H1 (cell line): Measurements from ENCODE around the gene LSM3. TPM values are rescaled to one million over a fixed set of nuclear protein-coding genes. Genes with fewer than 3 reads are reported as not detected.

Experiments
- CTCF ChIA-PET: fragments of 300-600 bp; sonication (Branson Sonifier 250); formaldehyde crosslinking; loops from one replicate; lab custom pipeline; 2021; ENCODE audit not compliant: partially characterized antibody; lab: Charles Lee
- POLR2A ChIA-PET: fragments of 300-600 bp; sonication (Branson Sonifier 250); formaldehyde crosslinking; loops from one replicate; lab custom pipeline; 2021; ENCODE audit warnings: inconsistent platforms; ENCODE audit not compliant: partially characterized antibody; lab: Charles Lee
- DNase-seq, 2 experiments: peaks; one replicate each; pipeline versions ENCODE4 v3.0.0 to v3.0.0-alpha.2; 2010 to 2022; ENCODE audit warnings: low spot score in 2 of 2, low read depth in 1 of 2, mixed read lengths in 1 of 2
- FAIRE-seq: peaks from 2 replicates; lab custom pipeline; 2011; peaks lifted over from hg19 to GRCh38; lab: Jason Lieb, UNC
- H2AFZ ChIP-seq: 2 replicates; pipeline ENCODE4 v1.8.1; 2012; ENCODE audit warnings: low read length, inconsistent platforms
- H2AK5ac ChIP-seq: 2 replicates; pipeline ENCODE4 v1.6.1; 2013; ENCODE audit warnings: low read depth, low read length
- H2BK120ac ChIP-seq: replicated peaks from 2 replicates; pipeline ENCODE3; 2013; ENCODE audit warnings: low read depth, low read length, inconsistent platforms
- H2BK12ac ChIP-seq: 2 replicates; pipeline ENCODE4 v1.6.1; 2013; ENCODE audit warnings: low read depth, low read length
- H2BK15ac ChIP-seq: 2 replicates; pipeline ENCODE4 v1.6.1; 2013; ENCODE audit warnings: low read length
- H2BK20ac ChIP-seq: 2 replicates; pipeline ENCODE4 v1.6.1; 2013; ENCODE audit warnings: low read length
- H2BK5ac ChIP-seq: 2 replicates; pipeline ENCODE4 v1.6.1; 2013; ENCODE audit warnings: low read depth, low read length
- H3K14ac ChIP-seq: 2 replicates; pipeline ENCODE4 v1.6.1; 2013; ENCODE audit warnings: inconsistent platforms; ENCODE audit not compliant: insufficient read length
- H3K18ac ChIP-seq: 2 replicates; pipeline ENCODE4 v1.6.1; 2013; ENCODE audit warnings: low read length; ENCODE audit errors: extremely low read depth
- H3K23ac ChIP-seq: 2 replicates; pipeline ENCODE4 v1.6.1; 2013; ENCODE audit warnings: inconsistent platforms; ENCODE audit not compliant: insufficient read length
- H3K23me2 ChIP-seq: 2 replicates; pipeline ENCODE4 v1.6.1; 2013; ENCODE audit warnings: low read depth, low read length
- H3K27ac ChIP-seq: 2 replicates; pipeline ENCODE4 v1.6.1; 2011; ENCODE audit warnings: low read depth, low read length, inconsistent platforms
- H3K27me3 ChIP-seq, 4 experiments: replicated peaks in 1 of 4; 1 replicate in 1 of 4; 2 replicates in 3 of 4; pipeline versions ENCODE4 v1.6.1 to v1.8.1; 2011 to 2013; ENCODE audit warnings: low read length in 3 of 4, mild to moderate bottlenecking in 3 of 4, inconsistent platforms in 2 of 4, mixed read lengths in 2 of 4, moderate library complexity in 1 of 4; ENCODE audit not compliant: control insufficient read depth in 3 of 4, insufficient read depth in 3 of 4; ENCODE audit errors: extremely low read depth in 1 of 4
- H3K36me3 ChIP-seq, 4 experiments: 2 replicates each; pipeline versions ENCODE4 v1.6.1 to v1.8.1; 2011 to 2013; ENCODE audit warnings: mild to moderate bottlenecking in 4 of 4, low read length in 3 of 4, moderate library complexity in 2 of 4, control low read depth in 1 of 4, inconsistent platforms in 1 of 4; ENCODE audit not compliant: insufficient read depth in 4 of 4, control insufficient read depth in 2 of 4
- H3K4ac ChIP-seq: replicated peaks from 2 replicates; pipeline ENCODE3; 2013; ENCODE audit warnings: low read length, low read depth, mixed read lengths, inconsistent platforms; ENCODE audit not compliant: insufficient read length
- H3K4me1 ChIP-seq, 4 experiments: replicated peaks in 1 of 4; 1 replicate in 1 of 4; 2 replicates in 3 of 4; pipeline versions ENCODE4 v1.6.1 to v1.8.1; 2011 to 2013; ENCODE audit warnings: low read length in 3 of 4, inconsistent platforms in 2 of 4, mixed read lengths in 1 of 4; ENCODE audit not compliant: insufficient read depth in 4 of 4, control insufficient read depth in 3 of 4
- H3K4me2 ChIP-seq, 2 experiments: 2 replicates each; pipeline versions ENCODE4 v1.6.1 to v1.8.1; 2011 to 2013; ENCODE audit warnings: low read depth in 2 of 2, low read length in 2 of 2, control low read depth in 1 of 2, inconsistent platforms in 1 of 2, mild to moderate bottlenecking in 1 of 2; ENCODE audit not compliant: insufficient read depth in 1 of 2
- H3K4me3 ChIP-seq, 4 experiments: fragments of 200-600, 300-600 bp in 1 of 4; sonication (generic), shearing (Covaris generic), sonication (Bioruptor Twin) in 1 of 4; 2 replicates each; pipeline versions ENCODE4 v1.5.1 to v1.8.1; 2011 to 2016; ENCODE audit warnings: low read length in 4 of 4, low read depth in 3 of 4, control low read depth in 2 of 4, inconsistent platforms in 2 of 4, mild to moderate bottlenecking in 2 of 4, mixed read lengths in 1 of 4, moderate library complexity in 1 of 4; ENCODE audit not compliant: insufficient read depth in 2 of 4; ENCODE audit errors: extremely low read depth in 1 of 4
- H3K56ac ChIP-seq: replicated peaks from 2 replicates; pipeline ENCODE3; 2013; ENCODE audit warnings: low read depth, mild to moderate bottlenecking, mixed read lengths, low read length, inconsistent platforms; ENCODE audit not compliant: insufficient read length
- H3K79me1 ChIP-seq: 2 replicates; pipeline ENCODE4 v1.6.1; 2013; ENCODE audit warnings: low read depth, low read length, control low read depth
- H3K79me2 ChIP-seq, 2 experiments: 2 replicates each; pipeline versions ENCODE4 v1.6.1 to v1.8.1; 2012 to 2013; ENCODE audit warnings: low read length in 2 of 2, mild to moderate bottlenecking in 2 of 2, inconsistent platforms in 1 of 2; ENCODE audit not compliant: insufficient read depth in 2 of 2, control insufficient read depth in 1 of 2
- H3K9ac ChIP-seq, 4 experiments: replicated peaks in 1 of 4; 1 replicate in 1 of 4; 2 replicates in 3 of 4; pipeline versions ENCODE4 v1.6.1 to v1.8.1; 2011 to 2013; ENCODE audit warnings: low read depth in 3 of 4, low read length in 3 of 4, control low read depth in 2 of 4, mild to moderate bottlenecking in 2 of 4, moderate library complexity in 2 of 4, inconsistent platforms in 1 of 4; ENCODE audit errors: extremely low read depth in 1 of 4
- H3K9me3 ChIP-seq, 2 experiments: 2 replicates each; pipeline versions ENCODE4 v1.6.1 to v1.8.1; 2012 to 2013; ENCODE audit warnings: mild to moderate bottlenecking in 2 of 2, moderate library complexity in 2 of 2, control low read depth in 1 of 2, inconsistent platforms in 1 of 2, low read depth in 1 of 2, low read length in 1 of 2, mixed read lengths in 1 of 2; ENCODE audit not compliant: insufficient read depth in 2 of 2
- H4K20me1 ChIP-seq, 2 experiments: replicated peaks in 1 of 2; 2 replicates each; pipeline versions ENCODE3 to v1.8.1; 2011 to 2013; ENCODE audit warnings: inconsistent platforms in 2 of 2, low read length in 2 of 2, mild to moderate bottlenecking in 1 of 2; ENCODE audit not compliant: insufficient read depth in 2 of 2, control insufficient read depth in 1 of 2
- H4K5ac ChIP-seq: 2 replicates; pipeline ENCODE4 v1.6.1; 2013; ENCODE audit warnings: low read length, low read depth, mixed read lengths, inconsistent platforms; ENCODE audit not compliant: insufficient read length
- H4K8ac ChIP-seq: 2 replicates; pipeline ENCODE4 v1.8.0; 2013; ENCODE audit warnings: mild to moderate bottlenecking, moderate library complexity, low read length, inconsistent platforms; ENCODE audit not compliant: insufficient read depth; ENCODE audit errors: extremely low read depth
- H4K91ac ChIP-seq: replicated peaks from 2 replicates; pipeline ENCODE3; 2013; ENCODE audit warnings: low read length, mixed read lengths, inconsistent platforms; ENCODE audit not compliant: insufficient read length
- BACH1 ChIP-seq: IDR thresholded peaks from 2 replicates; pipeline ENCODE4 v1.6.1; 2012; ENCODE audit warnings: low read length, improper control_type of control experiment
- CBX8 ChIP-seq: fragments of 300-800, 300-1000 bp; sonication (generic); IDR thresholded peaks from 2 replicates; pipeline ENCODE4 v1.7.1; 2016; ENCODE audit warnings: low read depth, low read length, borderline replicate concordance
- CEBPB ChIP-seq: IDR thresholded peaks from 2 replicates; pipeline ENCODE4 v1.6.1; 2012; ENCODE audit warnings: low read depth, low read length
- CHD1 ChIP-seq: IDR thresholded peaks from 2 replicates; pipeline ENCODE4 v1.6.1; 2012; ENCODE audit warnings: low read depth, low read length, improper control_type of control experiment
- CTCF ChIP-seq, 3 experiments: IDR thresholded peaks; 1 replicate in 2 of 3; 2 replicates in 1 of 3; pipeline versions ENCODE4 v1.5.1 to v1.6.1; 2011; ENCODE audit warnings: low read length in 3 of 3, mild to moderate bottlenecking in 3 of 3, inconsistent platforms in 2 of 3, low read depth in 1 of 3, moderate library complexity in 1 of 3; ENCODE audit not compliant: insufficient read depth in 1 of 3; ENCODE audit errors: control extremely low read depth in 1 of 3
- EZH2 ChIP-seq: fragments of 200-600 bp; sonication (generic); IDR thresholded peaks from 2 replicates; pipeline ENCODE4 v1.7.1; 2012; ENCODE audit warnings: low read depth, mild to moderate bottlenecking, moderate library complexity, low read length, inconsistent platforms; ENCODE audit not compliant: severe bottlenecking
- POLR2A ChIP-seq, 2 experiments: IDR thresholded peaks; 1 replicate in 1 of 2; 2 replicates in 1 of 2; pipeline ENCODE4 v1.6.1; 2011; ENCODE audit warnings: low read depth in 2 of 2, low read length in 2 of 2, mild to moderate bottlenecking in 2 of 2; ENCODE audit errors: control extremely low read depth in 1 of 2
- SRF ChIP-seq: IDR thresholded peaks from 2 replicates; pipeline ENCODE4 v1.6.1; 2011; ENCODE audit warnings: mild to moderate bottlenecking, low read depth, low read length, moderate library complexity
- SUZ12 ChIP-seq: fragments of 200-600 bp; sonication (generic); IDR thresholded peaks from 2 replicates; pipeline ENCODE4 v1.6.1; 2012; ENCODE audit warnings: mild to moderate bottlenecking, inconsistent platforms, low read length, moderate library complexity, mixed read lengths
- ZNF274 ChIP-seq: IDR thresholded peaks from 2 replicates; pipeline ENCODE4 v1.7.0; 2012; ENCODE audit warnings: low read length, borderline replicate concordance; ENCODE audit errors: extremely low read depth
- WGBS, 2 experiments: shearing (Covaris generic) in 1 of 2; methylation state at CpG; one replicate each; pipeline versions ENCODE4 v1.1.6 to v1.1.7; 2013 to 2015; ENCODE audit warnings: low lambda C conversion rate in 2 of 2, mixed read lengths in 2 of 2, inconsistent platforms in 1 of 2, low coverage in 1 of 2, missing lambda C conversion rate in 1 of 2; ENCODE audit not compliant: insufficient replicate concordance in 2 of 2, insufficient coverage in 1 of 2, insufficient read length in 1 of 2; ENCODE audit errors: extremely low coverage in 1 of 2, missing lambda C conversion rate in 1 of 2; 5-methylcytosine and 5-hydroxymethylcytosine counted together
- polyA plus RNA-seq, 7 experiments: library from polyadenylated mRNA; depleted of rRNA in 3 of 7; stranded (reverse) in 5 of 7; unstranded in 2 of 7; fragments of >200 nt in 5 of 7; fragments of 200-250 nt in 2 of 7; gene quantifications; 1 replicate in 5 of 7; 2 replicates in 1 of 7; 4 replicates in 1 of 7; pipeline versions ENCODE4 v1.2.1 to v1.2.3, GENCODE V29; 2011 to 2013; ENCODE audit warnings: missing spikeins in 2 of 7, mixed read lengths in 2 of 7
- total RNA-seq: library from RNA; stranded (reverse); fragmentation: NEBNext Ultra II Directional; extraction: Animal tissue kit (Norgen Biotek cat#: 25700); gene quantifications from 2 replicates; pipeline ENCODE4 v1.2.1, GENCODE V29; 2021

Gene LSM3
- total and polyA plus RNA-seq, 2 of the 8 experiments (the other 6 are each of a cell fraction or from before 2014, with no cell fraction given): 7.1 to 25.4 TPM

- Histone ChIP-seq H4K8ac (no peak overlapping the region), H3K23ac (no peak overlapping the region), H3K23me2 (no peaks in the 10 kb centered on the region), H3K18ac (no peak overlapping the region), H3K4ac (no peak overlapping the region), H3K9me3 (no peaks in the 10 kb centered on the region), H4K20me1 (peaks cover 0 to 3% of the 10 kb centered on the region in 2 experiments), H2BK12ac (no peak overlapping the region), H3K79me1 (no peaks in the 10 kb centered on the region), H4K91ac (no peak overlapping the region), H3K4me1 (no peaks in the 10 kb centered on the region), H2BK20ac (no peak overlapping the region), H3K36me3 (peaks cover 24 to 87% (median 64%) of the 10 kb centered on the region in 4 experiments), H2BK120ac (no peak overlapping the region), H2AFZ (no peak overlapping the region), H3K4me3 (no peak overlapping the region), H3K56ac (no peak overlapping the region), H3K27ac (no peak overlapping the region), H3K14ac (no peak overlapping the region), H3K4me2 (no peak overlapping the region), H2AK5ac (no peak overlapping the region), H3K9ac (no peak overlapping the region), H3K27me3 (no peaks in the 10 kb centered on the region), H3K79me2 (no peaks in the 10 kb centered on the region), H2BK5ac (no peak overlapping the region), H2BK15ac (no peak overlapping the region), H4K5ac (no peak overlapping the region)
- ChIA-PET POLR2A (interaction anchor here (0.7 to 1.4 kb wide), 4 partner anchors 9 to 17 kb away, joined by 3 to 11 read pairs (median 3); partner anchors contain the start of genes LSM3 and XPC), CTCF (interaction anchor here (1.0 to 1.5 kb wide), 9 partner anchors 8 to 282 kb away, joined by 3 to 7 read pairs (median 3); no protein-coding TSS in a partner anchor)
- DNase-seq: no peak
- WGBS, 2 experiments: 90% methylated on average over 9 of the region's 9 CpGs; no CpG with 5 or more reads in 1 of the 2 experiments
- no peak for FAIRE-seq
- no peak for TF ChIP-seq EZH2
- no peak for TF ChIP-seq BACH1
- TF ChIP-seq POLR2A (IDR thresholded peaks at IDR 0.05; ENCODE audit: control extremely low read depth in 1 of 2, low read depth in 2 of 2, low read length in 2 of 2): no peak
- no peak for TF ChIP-seq CHD1
- TF ChIP-seq CBX8: no peak
- TF ChIP-seq SRF: no peak
- TF ChIP-seq CEBPB: no peak
- TF ChIP-seq ZNF274: no peak
- no peak for TF ChIP-seq CTCF (IDR thresholded peaks at IDR 0.05; ENCODE audit: control extremely low read depth in 1 of 3, insufficient read depth in 1 of 3, low read depth in 1 of 3, low read length in 3 of 3)
- no peak for TF ChIP-seq SUZ12
Observed at GRCh38 chr3:14166877-14167603, 11.6 kb upstream of the LSM3 start.
